Stomach smooth muscle (tissue), 2 donors: Measurements from ENCODE around the gene HNF4A.

Experiments
- H3K27ac ChIP-seq: one replicate; pipeline ENCODE4 v1.7.0; 2013; ENCODE audit warnings: mild to moderate bottlenecking, low read length, inconsistent platforms
- H3K27me3 ChIP-seq, 2 donors: one replicate each; pipeline ENCODE4 v1.7.0; 2013; ENCODE audit warnings: low read length in 2 of 2; ENCODE audit not compliant: insufficient read depth in 2 of 2, control insufficient read depth in 1 of 2
- H3K36me3 ChIP-seq, 2 donors: one replicate each; pipeline ENCODE4 v1.7.0; 2013; ENCODE audit warnings: low read length in 2 of 2; ENCODE audit not compliant: control insufficient read depth in 2 of 2, insufficient read depth in 2 of 2
- H3K4me1 ChIP-seq: one replicate; pipeline ENCODE4 v1.7.0; 2013; ENCODE audit warnings: low read length; ENCODE audit not compliant: control insufficient read depth, insufficient read depth
- H3K4me3 ChIP-seq, 2 donors: one replicate each; pipeline ENCODE4 v1.7.0; 2013; ENCODE audit warnings: low read length in 2 of 2
- H3K9ac ChIP-seq, 2 donors: one replicate each; pipeline ENCODE4 v1.7.0; 2013; ENCODE audit warnings: low read length in 2 of 2, mild to moderate bottlenecking in 1 of 2
- H3K9me3 ChIP-seq, 2 donors: one replicate each; pipeline ENCODE4 v1.7.0; 2013; ENCODE audit warnings: low read length in 2 of 2; ENCODE audit not compliant: control insufficient read depth in 2 of 2
- donor health status: healthy.
- donor health status: Pancreatic carcinoma.

Gene HNF4A

GRCh38 chr20:44435630-44436335, 80.3 kb downstream of the HNF4A start:
- Histone ChIP-seq H3K36me3 (no peaks in the 10 kb centered on the region), H3K4me1 (no peaks in the 10 kb centered on the region), H3K27me3 (peaks cover 0 to 9% of the 10 kb centered on the region in 2 donors), H3K27ac (no peak overlapping the region), H3K9ac (no peak overlapping the region), H3K4me3 (no peak overlapping the region), H3K9me3 (no peaks in the 10 kb centered on the region)

- Histone ChIP-seq H3K36me3 (no peaks in the 10 kb centered on the region), H3K9ac (no peak overlapping the region), H3K9me3 (no peaks in the 10 kb centered on the region), H3K27me3 (peaks cover 0 to 9% of the 10 kb centered on the region in 2 donors), H3K4me1 (no peaks in the 10 kb centered on the region), H3K4me3 (no peak overlapping the region), H3K27ac (no peak overlapping the region)
Measured at GRCh38 chr20:44436393-44436792, 80.9 kb downstream of the HNF4A start.

GRCh38 chr20:44437497-44437896, 82.0 kb downstream of the HNF4A start:
- H3K4me1 ChIP-seq = no peaks in the 10 kb centered on the region
- peaks cover 0 to 11% of the 10 kb centered on the region in 2 donors for H3K27me3 ChIP-seq
- H3K36me3 ChIP-seq = no peaks in the 10 kb centered on the region
- H3K9ac ChIP-seq = no peak overlapping the region
- H3K27ac ChIP-seq = no peak overlapping the region
- no peaks in the 10 kb centered on the region for H3K9me3 ChIP-seq
- H3K4me3 ChIP-seq = no peak overlapping the region

GRCh38 chr20:44438782-44439181, 83.3 kb downstream of the HNF4A start:
- H3K9me3 ChIP-seq = no peaks in the 10 kb centered on the region
- H3K9ac ChIP-seq = no peak overlapping the region
- H3K27me3 ChIP-seq = peaks cover 0 to 10% of the 10 kb centered on the region in 2 donors
- no peaks in the 10 kb centered on the region for H3K4me1 ChIP-seq
- H3K27ac ChIP-seq = no peak overlapping the region
- no peaks in the 10 kb centered on the region for H3K36me3 ChIP-seq
- H3K4me3 ChIP-seq = no peak overlapping the region

GRCh38 chr20:44439318-44439717, 83.8 kb downstream of the HNF4A start:
- H3K4me1 ChIP-seq = no peaks in the 10 kb centered on the region
- no peak overlapping the region for H3K27ac ChIP-seq
- peaks cover 0 to 6% of the 10 kb centered on the region in 2 donors for H3K27me3 ChIP-seq
- no peaks in the 10 kb centered on the region for H3K9me3 ChIP-seq
- no peak overlapping the region for H3K4me3 ChIP-seq
- H3K9ac ChIP-seq = no peak overlapping the region
- no peaks in the 10 kb centered on the region for H3K36me3 ChIP-seq

DNA sequence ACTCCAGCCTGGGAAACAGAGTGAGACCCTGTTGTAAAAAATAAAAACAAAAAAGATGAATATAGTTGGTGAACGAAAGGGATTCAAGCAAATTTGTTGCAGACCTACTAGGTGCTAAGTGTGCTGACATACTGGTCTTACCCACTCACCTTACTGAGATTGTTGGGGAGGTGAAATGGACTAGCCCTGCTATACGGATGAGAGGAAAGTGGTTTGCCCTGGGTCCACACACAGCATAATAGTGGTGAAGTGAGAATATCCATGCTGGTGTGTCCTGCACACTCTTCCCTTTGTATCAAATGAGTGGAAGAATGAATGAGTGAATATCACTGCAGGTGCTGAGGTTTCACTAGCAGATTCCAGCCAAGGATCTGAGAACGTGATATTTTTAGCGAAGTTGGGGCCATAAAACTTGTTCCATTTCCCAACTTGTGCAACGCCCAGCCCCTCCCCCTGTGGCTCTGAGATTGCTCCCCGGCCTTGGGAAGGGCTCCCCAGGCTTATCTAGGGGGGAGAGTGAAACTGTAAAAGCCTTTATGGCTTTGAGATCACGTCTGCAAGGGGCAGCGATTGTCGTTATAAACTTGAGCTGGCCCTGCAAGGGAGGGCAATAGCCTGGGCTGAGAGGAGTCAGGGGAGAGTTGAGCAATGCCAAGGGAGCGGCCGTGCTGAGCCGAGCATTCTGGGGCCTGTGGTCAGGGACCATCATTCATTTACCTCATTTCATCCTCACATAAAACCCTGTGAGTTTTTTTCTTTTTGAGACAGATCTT, 87.0 kb downstream of the HNF4A start:
- H3K4me3 ChIP-seq = no peak overlapping the region
- no peak overlapping the region for H3K27ac ChIP-seq
- no peaks in the 10 kb centered on the region for H3K36me3 ChIP-seq
- H3K27me3 ChIP-seq = peaks cover 0 to 6% of the 10 kb centered on the region in 2 donors
- H3K4me1 ChIP-seq = no peaks in the 10 kb centered on the region
- H3K9me3 ChIP-seq = peaks cover 0 to 8% of the 10 kb centered on the region in 2 donors
- H3K9ac ChIP-seq = no peak overlapping the region

DNA sequence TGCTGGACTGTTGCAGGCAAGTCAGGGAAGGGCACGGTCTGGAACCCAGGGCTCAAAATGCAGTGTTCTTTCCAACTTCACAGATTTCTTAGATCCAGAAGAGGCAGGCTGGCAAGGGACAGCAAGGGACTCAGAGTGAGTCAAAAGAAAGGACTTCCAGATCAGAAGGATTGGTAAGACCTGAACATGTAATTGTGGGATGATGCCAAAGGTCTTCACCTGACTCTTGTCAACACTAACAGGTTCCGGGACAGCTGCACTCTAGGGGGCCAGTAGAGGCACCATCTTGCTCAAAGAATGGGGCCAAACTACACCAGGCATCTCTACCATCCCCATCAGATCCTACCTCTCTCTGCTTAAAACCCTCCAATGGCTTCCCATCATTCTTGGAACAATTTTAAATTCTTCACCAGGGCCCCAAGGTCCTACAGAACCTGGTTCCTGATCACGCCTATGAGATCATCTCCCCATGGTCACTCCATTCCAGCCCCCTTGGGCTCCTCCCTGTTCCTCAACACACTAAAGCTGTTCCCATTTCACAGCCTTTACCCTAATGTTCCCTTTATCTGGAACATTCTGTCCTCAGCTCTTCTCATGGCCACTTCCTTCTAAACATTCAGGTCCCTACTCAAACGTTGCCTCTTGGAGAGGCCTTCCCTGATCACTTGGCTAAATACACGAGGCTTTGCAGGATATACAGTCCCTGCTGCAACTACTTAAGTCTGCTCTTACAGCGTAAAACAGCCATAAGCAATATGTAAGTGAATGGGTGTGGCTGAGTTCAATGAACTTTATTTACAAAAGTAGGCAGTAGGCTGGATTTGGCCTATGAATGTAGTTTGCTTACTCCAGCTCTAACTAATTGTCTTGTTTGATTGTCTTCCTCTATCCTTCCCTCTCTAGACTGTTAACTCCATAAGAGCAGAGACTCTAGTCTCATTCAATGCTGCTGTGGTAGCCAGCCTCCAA, 90.5 kb downstream of the HNF4A start:
- H3K4me3 ChIP-seq = no peak overlapping the region
- H3K27me3 ChIP-seq = peaks cover 0 to 7% of the 10 kb centered on the region in 2 donors
- no peak overlapping the region for H3K9ac ChIP-seq
- peaks cover 0 to 8% of the 10 kb centered on the region in 2 donors for H3K9me3 ChIP-seq
- H3K27ac ChIP-seq = no peak overlapping the region
- H3K4me1 ChIP-seq = no peaks in the 10 kb centered on the region
- H3K36me3 ChIP-seq = no peaks in the 10 kb centered on the region

DNA sequence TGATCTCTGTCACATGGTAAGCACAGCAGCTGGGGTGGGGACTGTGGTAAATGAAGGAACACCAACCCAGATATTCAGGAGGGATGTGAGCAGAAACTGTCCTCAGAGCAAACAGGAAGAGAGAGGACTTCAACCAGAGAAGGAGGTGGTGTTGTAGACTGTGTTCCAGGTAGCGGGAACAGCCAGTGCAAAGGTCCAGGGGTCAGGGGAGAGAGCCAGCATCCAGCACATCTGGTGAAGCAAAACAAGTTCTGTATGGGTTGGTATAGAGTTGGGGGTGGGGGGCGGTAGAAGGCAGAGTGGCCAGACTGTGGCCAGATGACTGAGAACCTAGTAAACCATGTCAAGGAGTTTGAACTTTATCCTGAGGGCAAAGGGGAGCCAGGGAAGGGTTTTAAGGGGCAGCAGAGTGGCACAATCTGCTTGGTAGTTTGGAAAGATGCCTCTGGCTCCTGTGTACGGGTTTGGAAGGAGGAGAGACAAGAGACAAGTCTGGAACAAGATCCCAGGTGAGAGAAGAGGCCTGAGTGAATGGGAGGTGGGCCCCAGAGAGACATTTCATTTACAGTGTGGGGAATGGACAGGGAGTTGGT, 92.4 kb downstream of the HNF4A start:
- Histone ChIP-seq H3K4me1 (no peaks in the 10 kb centered on the region), H3K9me3 (peaks cover 0 to 8% of the 10 kb centered on the region in 2 donors), H3K9ac (no peak overlapping the region), H3K4me3 (no peak overlapping the region), H3K27me3 (peaks cover 0 to 3% of the 10 kb centered on the region in 2 donors), H3K36me3 (no peaks in the 10 kb centered on the region), H3K27ac (no peak overlapping the region)

DNA sequence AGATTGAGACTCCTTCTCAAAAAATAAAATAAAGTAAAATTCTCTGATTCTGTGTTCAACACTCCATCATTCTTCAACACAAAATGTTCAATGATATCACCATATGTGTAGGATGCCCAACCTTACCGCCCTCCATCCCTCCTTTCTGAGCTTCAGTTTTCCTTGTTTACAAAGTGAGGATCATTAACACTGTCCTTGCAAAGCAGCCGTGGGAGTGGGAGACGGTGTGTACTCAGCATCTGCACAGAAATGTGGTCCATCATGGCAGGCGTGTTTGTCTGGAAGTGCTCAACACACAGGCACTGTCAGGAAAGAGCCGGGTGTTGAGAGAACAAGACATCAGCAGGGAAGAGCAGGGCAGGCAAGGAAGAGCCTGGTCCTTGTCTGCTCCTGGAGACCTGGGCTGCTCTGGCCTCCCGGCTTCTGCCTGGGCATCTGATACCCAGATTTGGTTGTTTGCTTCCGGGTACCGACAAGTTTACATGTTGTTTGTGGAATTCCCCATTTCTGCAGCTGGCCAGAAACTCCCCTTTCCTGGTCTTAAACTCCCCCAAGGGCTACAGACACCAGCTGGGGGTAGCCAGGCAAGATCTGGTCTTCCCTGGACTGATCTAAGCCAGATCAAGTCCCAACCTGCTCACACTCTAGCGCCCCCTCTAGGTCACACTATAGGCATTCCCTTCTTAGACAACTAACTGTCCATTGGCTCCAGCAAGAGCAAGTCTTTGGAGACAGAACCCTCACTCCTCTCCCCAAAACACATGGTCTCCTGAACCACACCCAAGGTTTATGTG, 93.5 kb downstream of the HNF4A start:
- Histone ChIP-seq H3K9me3 (peaks cover 0 to 8% of the 10 kb centered on the region in 2 donors), H3K9ac (no peak overlapping the region), H3K4me3 (no peak overlapping the region), H3K4me1 (no peaks in the 10 kb centered on the region), H3K27ac (no peak overlapping the region), H3K36me3 (no peaks in the 10 kb centered on the region), H3K27me3 (peaks cover 0 to 3% of the 10 kb centered on the region in 2 donors)
